CD4-positive, alpha-beta T cell (primary cell): ENCODE measurements around the gene CEP89. TPM values are rescaled to one million over a fixed set of nuclear protein-coding genes. Genes with fewer than 3 reads are reported as not detected.

Experiments used
- ATAC-seq: fragments of 200-7000 bp; cut with Tn5 transposase; one replicate; pipeline ENCODE4 v1.10.0; 2022; ENCODE audit warnings: mild to moderate bottlenecking; ENCODE audit not compliant: poor library complexity
- CTCF ChIA-PET: fragments of 350-600 bp; sonication (Branson Sonifier 250); formaldehyde crosslinking; loops from one replicate; lab custom pipeline; 2021; ENCODE audit warnings: antibody characterized with exemption, inconsistent platforms; lab: Charles Lee
- POLR2A ChIA-PET: fragments of 350-600 bp; sonication (Branson Sonifier 250); formaldehyde crosslinking; loops from one replicate; lab custom pipeline; 2021; ENCODE audit warnings: antibody characterized with exemption, inconsistent platforms; lab: Charles Lee
- DNase-seq, 14 experiments: peaks; one replicate each; pipeline ENCODE4 v3.0.0-alpha.2; 2013 to 2020; ENCODE audit warnings: mixed read lengths in 2 of 14
- H3K27ac ChIP-seq, 2 donors: one replicate each; pipeline versions ENCODE4 v1.5.1 to v1.7.0; 2013; ENCODE audit warnings: low read length in 2 of 2, low read depth in 1 of 2, mild to moderate bottlenecking in 1 of 2
- H3K27me3 ChIP-seq, 2 experiments: 1 replicate in 1 of 2; 2 replicates in 1 of 2; pipeline versions ENCODE4 v1.6.1 to v1.7.0; 2013; ENCODE audit warnings: low read length in 2 of 2, control low read depth in 1 of 2, mild to moderate bottlenecking in 1 of 2, moderate library complexity in 1 of 2; ENCODE audit not compliant: insufficient read depth in 2 of 2, control insufficient read depth in 1 of 2
- H3K36me3 ChIP-seq: one replicate; pipeline ENCODE4 v1.6.1; 2013; ENCODE audit warnings: low read length, control low read depth; ENCODE audit not compliant: insufficient read depth
- H3K4me1 ChIP-seq: one replicate; pipeline ENCODE4 v1.6.1; 2013; ENCODE audit warnings: low read length, control low read depth; ENCODE audit not compliant: insufficient read depth
- H3K4me3 ChIP-seq: one replicate; pipeline ENCODE4 v1.5.1; 2013; ENCODE audit warnings: mild to moderate bottlenecking, low read length, moderate library complexity
- H3K9me3 ChIP-seq, 2 experiments: 1 replicate in 1 of 2; 2 replicates in 1 of 2; pipeline versions ENCODE4 v1.6.1 to v1.7.0; 2013; ENCODE audit warnings: low read length in 2 of 2, mild to moderate bottlenecking in 2 of 2, control low read depth in 1 of 2, moderate library complexity in 1 of 2; ENCODE audit not compliant: control insufficient read depth in 1 of 2, insufficient read depth in 1 of 2
- H3K27ac Mint-ChIP-seq: one replicate; pipeline ENCODE4 v1.8.0; 2020; ENCODE audit warnings: mixed read lengths
- H3K27me3 Mint-ChIP-seq: one replicate; pipeline ENCODE4 v1.8.0; 2021; ENCODE audit warnings: mixed read lengths
- H3K36me3 Mint-ChIP-seq: one replicate; pipeline ENCODE4 v1.8.0; 2021; ENCODE audit warnings: low read depth, mixed read lengths
- H3K4me1 Mint-ChIP-seq: one replicate; pipeline ENCODE4 v1.8.0; 2021; ENCODE audit warnings: low read depth, mixed read lengths
- H3K4me3 Mint-ChIP-seq: one replicate; pipeline ENCODE4 v1.8.0; 2020; ENCODE audit warnings: mild to moderate bottlenecking, mixed read lengths
- H3K9me3 Mint-ChIP-seq: one replicate; pipeline ENCODE4 v1.8.0; 2020; ENCODE audit warnings: mixed read lengths
- intact Hi-C, 2 experiments: fragments of 100-400 bp; cut with DNase I in 1 of 2; cut with micrococcal nuclease in 1 of 2; formaldehyde crosslinking; loops; one replicate each; pipeline versions ENCODE4 v1.15.1 to v1.9.0; 2023 to 2025; cut with DNase I, micrococcal nuclease
- total RNA-seq, 174 experiments: library from RNA in 2 of 174; stranded (reverse) in 2 of 174; gene quantifications; one replicate each; pipeline ENCODE4 v1.2.3 and lab custom pipeline; 2021 to 2026
- TF ChIP-seq, protein P1 (sequence below): fragments of 200-600 bp; IDR thresholded peaks from one replicate; pipeline ENCODE4 v1.8.0; 2022; ENCODE audit warnings: antibody characterized with exemption, mild to moderate bottlenecking

The CEP89 gene
- total RNA-seq, 2 experiments from 2014 or later = 4.0 to 5.1 TPM

DNA sequence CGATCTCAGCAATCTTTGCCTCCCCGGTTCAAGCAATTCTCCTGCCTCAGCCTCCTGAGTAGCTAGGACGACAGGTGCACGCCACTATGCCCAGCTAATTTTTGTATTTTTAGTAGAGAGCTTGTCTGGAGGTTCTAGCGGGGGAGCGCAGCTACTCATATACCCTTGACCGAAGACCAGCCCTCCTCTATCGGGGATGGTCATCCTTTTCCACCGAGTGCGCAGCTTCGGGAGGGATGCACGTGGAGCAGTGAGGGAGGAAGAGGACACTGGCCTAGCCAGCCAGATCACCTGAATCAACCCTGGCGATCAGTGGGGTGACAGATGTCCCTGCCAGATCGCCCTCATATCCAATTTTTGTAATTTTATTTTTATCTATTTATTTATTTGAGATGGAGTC is 109.0 kb downstream of the CEP89 start:
- ATAC-seq (no peak), DNase-seq (no peak)
- Histone ChIP-seq H3K4me1 (no peaks in the 10 kb centered on the region), H3K9me3 (peaks cover 0 to 4% of the 10 kb centered on the region in 2 experiments), H3K27ac (no peak overlapping the region), H3K27me3 (no peaks in the 10 kb centered on the region), H3K4me3 (no peak overlapping the region), H3K36me3 (no peaks in the 10 kb centered on the region)
- POLR2A ChIA-PET = interaction anchor here (0.7 kb wide), 1 partner anchor 42 kb away, joined by 3 read pairs; no protein-coding TSS in a partner anchor
- H3K4me3 Mint-ChIP-seq = no peak overlapping the region
- CTCF ChIA-PET = no interaction called here
- H3K27me3 Mint-ChIP-seq = no peaks in the 10 kb centered on the region
- H3K27ac Mint-ChIP-seq = no peak overlapping the region
- H3K4me1 Mint-ChIP-seq = no peaks in the 10 kb centered on the region
- no peaks in the 10 kb centered on the region for H3K36me3 Mint-ChIP-seq
- intact Hi-C loops = no loop called here
- TF ChIP-seq, protein P1, sequence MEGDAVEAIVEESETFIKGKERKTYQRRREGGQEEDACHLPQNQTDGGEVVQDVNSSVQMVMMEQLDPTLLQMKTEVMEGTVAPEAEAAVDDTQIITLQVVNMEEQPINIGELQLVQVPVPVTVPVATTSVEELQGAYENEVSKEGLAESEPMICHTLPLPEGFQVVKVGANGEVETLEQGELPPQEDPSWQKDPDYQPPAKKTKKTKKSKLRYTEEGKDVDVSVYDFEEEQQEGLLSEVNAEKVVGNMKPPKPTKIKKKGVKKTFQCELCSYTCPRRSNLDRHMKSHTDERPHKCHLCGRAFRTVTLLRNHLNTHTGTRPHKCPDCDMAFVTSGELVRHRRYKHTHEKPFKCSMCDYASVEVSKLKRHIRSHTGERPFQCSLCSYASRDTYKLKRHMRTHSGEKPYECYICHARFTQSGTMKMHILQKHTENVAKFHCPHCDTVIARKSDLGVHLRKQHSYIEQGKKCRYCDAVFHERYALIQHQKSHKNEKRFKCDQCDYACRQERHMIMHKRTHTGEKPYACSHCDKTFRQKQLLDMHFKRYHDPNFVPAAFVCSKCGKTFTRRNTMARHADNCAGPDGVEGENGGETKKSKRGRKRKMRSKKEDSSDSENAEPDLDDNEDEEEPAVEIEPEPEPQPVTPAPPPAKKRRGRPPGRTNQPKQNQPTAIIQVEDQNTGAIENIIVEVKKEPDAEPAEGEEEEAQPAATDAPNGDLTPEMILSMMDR = no peak
- no peaks in the 10 kb centered on the region for H3K9me3 Mint-ChIP-seq

DNA sequence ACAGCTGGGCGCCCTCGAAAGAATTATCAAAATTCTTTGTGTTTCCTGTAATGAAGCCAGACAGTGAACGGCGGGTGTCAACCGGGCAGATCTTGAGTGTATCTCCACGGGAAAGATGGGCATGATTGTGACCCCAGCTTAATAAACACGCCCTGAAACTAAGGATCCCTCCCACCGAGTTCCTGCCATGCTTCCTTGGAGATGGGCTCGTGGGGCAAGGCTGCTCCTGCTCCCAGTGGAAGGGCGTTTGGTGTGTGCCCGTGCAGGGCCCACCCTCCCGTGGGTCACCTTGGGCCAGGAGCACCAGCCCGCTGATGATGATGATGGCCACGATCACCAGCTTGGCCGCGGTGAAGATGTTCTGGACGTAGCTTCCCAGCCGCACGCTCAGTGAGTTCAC is 109.6 kb downstream of the CEP89 start:
- CTCF ChIA-PET = no interaction called here
- Histone ChIP-seq H3K36me3 (no peaks in the 10 kb centered on the region), H3K4me1 (no peaks in the 10 kb centered on the region), H3K9me3 (peaks cover 0 to 4% of the 10 kb centered on the region in 2 experiments), H3K27me3 (no peaks in the 10 kb centered on the region), H3K27ac (no peak overlapping the region), H3K4me3 (no peak overlapping the region)
- H3K9me3 Mint-ChIP-seq = no peaks in the 10 kb centered on the region
- H3K4me3 Mint-ChIP-seq = no peak overlapping the region
- TF ChIP-seq, protein P1 = no peak
- intact Hi-C loops = no loop called here
- H3K27ac Mint-ChIP-seq = no peak overlapping the region
- DNase-seq = no peak
- no peaks in the 10 kb centered on the region for H3K4me1 Mint-ChIP-seq
- no peaks in the 10 kb centered on the region for H3K36me3 Mint-ChIP-seq
- POLR2A ChIA-PET = no interaction called here
- no peaks in the 10 kb centered on the region for H3K27me3 Mint-ChIP-seq
- no peak for ATAC-seq

DNA sequence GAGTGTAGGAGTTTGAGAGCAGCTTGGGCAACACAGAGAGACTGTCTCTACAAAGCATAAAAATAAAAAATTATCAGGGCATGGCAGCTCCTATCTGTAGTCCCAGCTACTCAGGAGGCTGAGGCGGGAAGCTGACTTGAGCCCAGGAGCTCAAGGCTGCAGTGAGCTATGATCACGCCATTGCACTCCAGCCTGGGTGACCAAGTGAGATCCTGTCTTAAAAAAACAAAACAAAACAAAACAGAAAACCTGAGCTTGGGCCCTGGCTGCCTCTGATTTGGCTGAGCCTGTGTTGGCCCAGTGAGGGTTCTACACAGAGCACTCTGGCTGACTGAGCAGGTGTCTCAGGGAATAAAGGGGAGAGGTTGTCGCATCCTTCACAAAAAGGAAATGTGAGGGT is 110.2 kb downstream of the CEP89 start:
- ChIA-PET POLR2A (no interaction called here), CTCF (no interaction called here)
- Mint-ChIP-seq H3K4me1 (no peaks in the 10 kb centered on the region), H3K27me3 (no peaks in the 10 kb centered on the region), H3K36me3 (no peaks in the 10 kb centered on the region), H3K9me3 (no peaks in the 10 kb centered on the region), H3K4me3 (no peak overlapping the region), H3K27ac (no peak overlapping the region)
- no peaks in the 10 kb centered on the region for H3K36me3 ChIP-seq
- H3K27ac ChIP-seq = no peak overlapping the region
- H3K9me3 ChIP-seq = peaks cover 0 to 4% of the 10 kb centered on the region in 2 experiments
- no peak overlapping the region for H3K4me3 ChIP-seq
- TF ChIP-seq, protein P1 = no peak
- no peaks in the 10 kb centered on the region for H3K4me1 ChIP-seq
- intact Hi-C loops = no loop called here
- no peaks in the 10 kb centered on the region for H3K27me3 ChIP-seq
- DNase-seq = no peak
- no peak for ATAC-seq
